ENCODE measurements around the gene XXYLT1.
"Not testable (repeated sequence)": the region's sequence is repeated elsewhere in the genome, so short reads cannot be mapped to it uniquely, and the experiment has no call there.

Gene XXYLT1

DNA sequence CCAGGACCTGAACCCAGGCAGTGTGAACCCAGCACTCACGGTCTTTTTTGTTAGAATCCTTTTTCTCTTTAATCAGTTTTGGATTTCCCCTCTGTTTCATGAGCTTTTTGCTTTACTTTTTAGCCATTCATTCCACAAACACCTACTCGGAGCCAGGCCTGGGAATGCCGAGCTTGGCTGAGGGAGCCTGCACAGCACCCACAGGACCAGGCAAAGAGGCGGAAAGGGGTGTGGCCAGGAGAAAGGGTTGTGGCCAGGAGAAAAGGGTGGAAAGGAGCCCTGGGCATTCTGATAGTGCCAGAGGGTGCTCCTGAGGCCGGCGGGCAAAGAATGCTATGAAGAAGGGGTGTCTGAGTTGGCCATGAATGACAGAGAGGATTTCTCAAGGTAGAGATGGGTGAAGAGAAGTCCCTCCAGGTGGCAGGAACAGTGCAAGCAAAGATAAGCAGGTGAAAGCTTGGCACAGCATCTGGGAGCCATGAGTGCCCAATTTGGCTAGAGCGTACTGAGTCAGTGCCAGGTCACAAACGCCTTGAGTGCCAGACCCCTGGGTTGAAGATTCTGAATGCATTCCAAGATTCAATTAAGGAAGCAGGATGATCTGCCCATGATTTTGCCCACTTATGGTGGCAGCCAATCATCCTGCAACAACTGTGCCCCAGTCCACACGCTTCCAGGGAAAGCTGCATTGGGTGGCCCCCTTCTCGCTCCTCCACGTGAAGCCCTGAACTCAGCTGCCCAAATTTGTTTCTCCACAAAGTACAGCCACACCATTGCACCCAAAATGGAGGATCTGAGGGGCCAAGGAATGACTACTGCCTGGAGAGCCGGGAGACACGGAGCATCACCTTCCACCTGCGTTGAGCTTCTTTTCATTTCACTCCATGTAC is 157.2 kb downstream of the XXYLT1 start:
- no peak for DNase-seq

DNA sequence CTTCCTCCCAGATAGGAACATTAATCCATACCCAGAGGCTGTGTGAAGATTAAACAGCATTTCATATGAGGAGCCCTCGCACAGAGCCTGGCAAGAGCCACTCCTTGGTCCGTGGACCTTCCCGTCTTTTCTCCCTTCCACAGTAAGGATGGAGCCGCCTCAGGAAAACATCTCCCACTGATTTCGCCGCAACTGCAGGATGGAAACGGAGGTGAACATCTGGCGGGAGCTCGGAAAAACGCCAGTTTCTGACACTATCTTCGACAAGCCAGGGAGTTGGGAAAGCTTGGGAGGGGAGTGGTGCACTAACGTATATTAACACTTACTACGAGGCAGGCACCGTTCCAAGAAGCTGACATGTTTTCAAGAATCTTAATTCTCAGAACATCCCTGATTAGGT is 157.9 kb downstream of the XXYLT1 start:
- no peak for DNase-seq

DNA sequence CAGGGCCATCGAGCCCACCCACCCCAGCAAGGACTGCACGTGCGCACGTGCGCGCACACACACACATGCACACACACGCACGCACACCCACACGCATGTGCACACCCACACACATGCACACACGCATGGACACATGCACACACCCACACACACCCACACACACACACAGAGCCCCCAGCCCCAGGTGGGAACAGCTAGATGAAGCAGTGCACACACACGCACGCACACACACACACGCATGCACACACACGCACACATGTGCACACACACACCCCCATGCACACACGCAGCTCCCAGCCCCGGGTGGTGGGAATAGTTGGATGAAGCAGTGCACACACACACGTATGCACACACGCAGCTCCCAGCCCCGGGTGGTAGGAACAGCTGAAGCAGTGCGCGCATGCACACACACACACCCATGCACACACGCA is 158.6 kb downstream of the XXYLT1 start:
- DNase-seq = no peak

DNA sequence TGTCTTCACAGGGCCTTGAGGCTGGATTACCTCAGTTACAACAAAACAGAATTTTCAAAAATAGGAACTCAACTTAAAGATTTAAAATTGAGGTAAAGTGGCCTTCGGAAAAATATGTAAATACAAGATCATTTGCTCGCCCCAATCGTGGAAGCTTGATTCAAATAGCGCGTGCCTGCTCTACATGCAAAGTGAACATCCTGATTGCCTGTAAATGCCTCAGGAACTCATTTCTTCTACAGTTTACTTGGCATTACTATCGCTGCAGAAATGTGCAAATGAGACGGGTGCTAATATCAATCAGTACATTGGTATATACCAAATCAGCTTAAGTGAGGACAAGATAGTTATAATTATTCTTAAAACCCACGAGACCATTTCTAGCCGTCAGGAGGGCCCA is 159.2 kb downstream of the XXYLT1 start:
- DNase-seq = no peak

DNA sequence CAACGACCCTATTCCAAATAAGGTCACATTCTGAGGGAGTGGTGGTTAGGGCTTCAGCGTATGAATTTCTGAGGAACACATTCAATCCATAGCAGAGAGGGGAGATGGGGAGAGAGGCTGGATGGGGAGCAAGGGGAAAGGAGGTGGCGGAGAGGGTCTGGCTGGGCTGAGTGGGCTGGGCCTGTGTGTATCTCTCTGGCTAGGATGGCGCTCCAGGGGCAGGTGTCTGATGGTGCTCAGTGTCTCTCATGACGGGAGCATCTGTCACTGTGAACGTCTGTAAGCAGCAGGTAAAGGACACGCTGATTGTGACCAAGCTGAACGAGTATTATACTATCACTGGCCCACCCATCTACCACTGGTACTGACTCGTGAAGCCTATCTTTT is 159.6 kb downstream of the XXYLT1 start:
- DNase-seq = no peak

DNA sequence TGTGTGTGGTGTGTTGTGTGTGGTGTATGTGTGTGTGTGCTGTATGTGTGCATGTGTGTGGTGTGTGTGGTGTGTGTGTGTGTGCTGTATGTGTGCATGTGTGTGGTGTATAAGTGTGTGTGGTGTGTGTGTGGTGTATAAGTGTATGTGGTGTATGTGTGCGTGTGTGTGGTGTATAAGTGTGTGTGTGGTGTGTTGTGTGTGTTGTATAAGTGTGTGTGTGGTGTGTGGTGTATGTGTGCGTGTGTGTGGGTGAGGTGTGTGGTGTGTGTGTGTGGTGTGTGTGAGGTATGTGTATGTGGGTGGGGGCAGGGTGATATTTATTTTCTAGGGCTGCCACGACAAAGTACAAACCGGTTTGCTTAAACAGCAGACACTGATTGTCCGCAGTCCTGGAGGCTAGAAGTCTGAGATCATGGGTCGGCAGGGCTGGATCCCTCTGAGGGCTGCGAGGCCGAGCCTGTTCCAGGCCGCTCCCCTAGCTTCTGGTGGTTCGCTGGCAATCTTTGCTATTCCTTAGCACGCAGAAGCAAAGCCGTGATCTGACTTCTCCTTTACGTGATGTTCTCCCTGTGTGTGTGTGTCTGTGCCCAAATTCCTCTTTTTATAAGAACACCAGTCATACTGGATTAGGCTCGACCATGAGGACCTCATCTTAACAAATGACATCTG is 160.2 kb downstream of the XXYLT1 start:
- no peak for DNase-seq

DNA sequence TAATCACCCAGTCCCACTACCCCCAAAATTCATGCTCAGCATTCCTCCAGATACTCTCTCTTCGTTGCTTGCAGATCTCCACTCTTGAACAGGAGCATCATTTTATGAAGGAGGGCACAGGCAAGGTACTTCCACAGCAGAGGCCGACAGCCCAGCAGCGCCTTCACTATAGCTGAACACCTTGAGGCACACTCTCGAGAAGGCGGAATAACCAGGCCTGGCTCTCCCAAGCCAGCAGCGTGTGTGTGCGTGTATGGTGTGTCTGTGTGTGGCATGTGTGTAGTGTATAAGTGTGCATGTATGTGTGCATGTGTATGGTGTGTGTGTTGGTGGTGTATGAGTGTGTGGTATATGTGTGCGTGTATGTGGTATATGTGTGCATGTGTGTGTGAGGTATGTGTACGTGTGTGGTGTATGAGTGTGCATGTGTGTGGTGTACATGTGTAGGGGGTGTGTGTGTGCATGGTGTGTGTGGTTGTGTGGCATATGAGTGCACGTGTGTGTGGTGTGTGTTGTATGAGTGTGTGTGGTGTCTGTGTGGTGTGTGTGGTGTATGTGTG is 161.8 kb downstream of the XXYLT1 start:
- no peak for DNase-seq

DNA sequence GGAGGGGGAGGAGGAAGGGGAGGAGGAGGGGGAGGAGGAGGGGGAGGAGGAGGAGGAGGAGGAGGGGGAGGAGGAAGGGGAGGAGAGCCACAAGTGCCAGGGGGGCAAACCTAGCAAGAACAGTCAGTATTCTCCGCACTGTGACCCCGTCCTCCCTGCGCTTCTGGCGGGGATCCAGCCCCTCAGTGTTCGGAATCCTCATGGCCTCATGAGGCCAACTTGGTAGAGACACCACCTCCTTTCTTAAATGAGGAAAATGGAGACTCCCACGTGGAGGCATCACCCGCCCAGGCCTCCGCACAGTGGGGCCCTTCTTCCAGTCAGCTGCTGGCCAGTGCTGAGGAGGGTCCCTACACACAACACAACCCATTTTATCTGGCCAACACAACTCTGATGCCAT is 163.4 kb downstream of the XXYLT1 start:
- DNase-seq = no peak

DNA sequence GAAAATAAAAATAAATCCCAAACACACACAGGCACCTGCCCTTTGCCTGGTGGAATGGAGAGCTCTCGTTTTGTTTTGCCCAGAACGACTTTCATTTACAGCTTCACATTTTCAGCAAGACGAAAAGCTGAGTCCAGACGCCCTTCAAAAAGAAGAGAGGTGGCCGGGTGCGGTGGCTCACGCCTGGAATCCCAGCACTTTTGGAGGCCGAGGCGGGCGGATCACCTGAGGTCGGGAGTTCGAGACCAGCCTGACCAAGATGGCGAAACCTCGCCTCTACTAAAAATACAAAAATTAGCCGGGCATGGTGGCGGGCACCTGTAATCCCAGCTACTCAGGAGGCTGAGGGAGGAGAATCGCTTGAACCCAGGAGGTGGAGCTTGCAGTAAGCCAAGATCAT is 163.9 kb downstream of the XXYLT1 start:
- DNase-seq = not testable (repeated sequence)

DNA sequence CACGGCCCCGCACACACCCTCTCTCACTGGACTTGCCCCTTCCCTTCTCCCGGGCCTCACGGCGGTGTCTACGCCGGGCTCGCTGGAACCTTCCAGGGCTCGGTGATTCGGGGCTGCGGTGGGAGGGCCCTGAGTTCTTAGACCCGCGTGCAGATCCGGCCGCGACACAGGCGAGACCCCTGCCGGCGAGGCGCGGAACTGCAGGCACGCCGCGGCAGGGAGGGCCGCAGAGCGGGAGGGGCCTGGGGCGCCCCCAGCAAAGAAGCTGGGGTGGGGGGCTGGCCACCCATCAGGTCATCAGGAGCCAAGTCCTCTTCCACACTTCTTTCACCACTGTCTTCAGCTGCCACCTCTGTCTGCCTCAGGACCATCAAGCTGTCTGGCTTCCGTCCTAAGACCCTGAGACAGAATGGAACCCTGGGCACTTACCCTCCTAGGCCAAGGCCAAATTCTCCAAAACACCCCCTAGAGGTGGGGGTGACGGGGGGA is 164.5 kb downstream of the XXYLT1 start:
- DNase-seq = peak in 47 of 51 donors; percentile 6 to 73 (median 38)

DNA sequence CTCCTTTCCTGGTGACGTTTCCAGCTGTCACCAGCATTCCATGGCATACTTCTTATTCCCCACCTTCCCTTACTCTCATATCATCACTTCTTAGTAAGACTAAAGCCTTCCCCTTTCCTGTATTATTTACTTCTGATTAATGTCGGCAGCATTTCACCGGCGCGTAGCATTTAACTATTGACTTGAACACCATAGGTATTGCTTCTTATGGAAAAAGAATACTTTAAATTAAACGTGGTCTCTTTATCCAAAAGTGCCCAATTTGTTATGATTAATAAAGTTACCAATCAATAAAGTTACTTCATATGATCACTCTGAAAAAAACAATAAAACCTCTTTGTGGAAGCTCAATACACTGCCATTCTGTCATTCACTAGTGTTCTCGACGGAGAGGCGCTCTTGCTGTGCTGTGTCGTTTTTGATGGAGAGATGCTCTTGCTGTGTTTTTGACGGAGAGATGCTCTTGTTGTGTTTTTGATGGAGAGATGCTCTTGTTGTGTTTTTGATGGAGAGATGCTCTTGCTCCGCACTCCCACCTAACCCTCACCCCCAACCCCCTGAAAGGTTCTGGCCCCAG is 165.0 kb downstream of the XXYLT1 start:
- no peak for DNase-seq

DNA sequence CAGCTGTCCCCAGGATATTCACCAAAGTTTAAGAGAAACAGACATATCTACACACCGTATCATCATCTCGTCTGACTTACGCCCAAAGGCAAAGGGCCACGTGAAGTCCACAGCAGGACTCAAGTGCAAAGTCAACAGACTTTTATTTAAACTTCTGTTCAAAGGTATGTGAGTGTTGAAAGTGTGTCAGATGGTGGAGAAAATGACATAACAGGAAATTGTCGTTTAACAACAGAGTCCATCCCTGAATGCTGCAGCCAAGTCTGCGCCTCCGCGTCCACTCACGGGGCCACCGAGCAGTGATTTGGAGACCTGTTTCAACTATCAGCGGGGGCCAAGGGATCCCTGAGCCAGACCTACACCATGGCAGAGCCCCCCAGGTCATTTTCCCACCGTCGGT is 165.6 kb downstream of the XXYLT1 start:
- no peak for DNase-seq

DNA sequence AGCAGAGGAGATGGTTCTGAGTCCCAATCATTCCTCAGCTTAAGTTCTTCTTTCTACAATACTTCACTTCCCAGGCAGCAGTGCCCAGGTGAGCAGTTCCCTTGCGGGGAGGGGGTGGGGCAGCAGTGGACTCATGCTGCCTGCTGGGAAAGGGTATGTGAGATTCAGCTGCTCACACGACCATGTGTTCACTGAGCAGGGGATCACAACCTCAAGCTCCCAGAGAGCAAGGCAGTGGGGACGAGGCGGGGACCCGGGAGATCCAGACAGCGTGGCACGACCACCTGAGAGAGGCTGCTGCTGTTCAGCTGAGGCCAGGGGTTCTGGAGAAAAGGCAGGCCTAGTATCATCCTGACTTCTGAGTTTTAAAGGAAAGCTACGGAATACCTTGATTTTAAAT is 166.6 kb downstream of the XXYLT1 start:
- DNase-seq = no peak

DNA sequence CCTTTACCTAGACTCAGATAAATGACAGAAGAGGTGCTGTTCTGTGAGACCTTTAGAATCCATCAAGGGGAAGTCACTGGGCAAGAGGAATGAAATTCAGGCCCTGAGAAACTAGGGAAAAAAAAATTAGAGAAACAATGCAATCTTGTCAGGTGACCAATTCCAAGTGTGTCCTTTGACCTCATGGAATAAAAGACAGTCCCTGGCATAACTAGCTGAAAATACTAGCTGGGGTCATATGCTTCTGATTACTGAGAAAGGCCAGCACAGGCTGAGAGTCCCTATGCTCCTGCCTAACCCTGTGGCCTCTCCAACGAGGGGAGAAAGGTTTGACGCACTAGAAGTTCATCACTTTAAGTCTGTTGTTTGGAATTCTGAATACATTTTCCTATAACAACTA is 167.3 kb downstream of the XXYLT1 start:
- no peak for DNase-seq

DNA sequence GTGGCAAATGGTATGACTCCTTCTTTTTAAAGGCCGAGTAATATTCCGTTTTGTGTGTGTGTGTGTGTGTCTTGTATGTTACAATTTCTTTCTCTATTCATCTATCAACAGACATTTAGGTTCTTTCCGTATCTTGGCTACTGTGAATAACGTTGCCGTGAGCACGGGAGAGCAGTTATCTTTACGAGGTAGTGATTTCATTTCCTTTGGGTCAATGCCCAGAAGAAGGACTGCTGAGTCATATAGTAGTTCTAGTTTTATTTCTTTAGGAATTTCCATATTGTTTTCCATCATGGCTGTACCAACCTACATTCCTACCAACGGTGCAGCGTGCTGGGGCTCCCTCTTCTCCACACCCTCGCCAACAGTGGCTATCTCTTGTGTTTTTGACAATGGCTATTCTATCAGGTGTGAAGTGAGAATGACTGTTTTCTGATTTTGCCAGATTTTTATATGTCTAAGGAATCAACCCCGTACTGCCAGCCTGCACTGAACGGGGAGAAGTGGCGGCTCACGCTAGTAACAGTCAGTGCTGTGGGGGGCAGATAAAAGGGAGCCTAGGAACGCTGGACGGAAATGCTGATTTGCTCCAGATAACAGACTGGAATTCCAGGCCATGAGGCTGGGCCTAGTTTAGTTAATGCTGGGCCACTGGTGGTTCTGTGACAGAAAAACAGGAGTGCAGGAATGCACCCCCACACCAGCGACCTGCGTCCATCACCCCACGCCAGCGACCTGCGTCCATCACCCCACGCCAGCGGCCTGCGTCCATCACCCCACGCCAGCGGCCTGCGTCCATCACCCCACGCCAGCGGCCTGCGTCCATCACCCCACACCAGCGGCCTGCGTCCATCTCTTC is 168.1 kb downstream of the XXYLT1 start:
- DNase-seq = no peak

DNA sequence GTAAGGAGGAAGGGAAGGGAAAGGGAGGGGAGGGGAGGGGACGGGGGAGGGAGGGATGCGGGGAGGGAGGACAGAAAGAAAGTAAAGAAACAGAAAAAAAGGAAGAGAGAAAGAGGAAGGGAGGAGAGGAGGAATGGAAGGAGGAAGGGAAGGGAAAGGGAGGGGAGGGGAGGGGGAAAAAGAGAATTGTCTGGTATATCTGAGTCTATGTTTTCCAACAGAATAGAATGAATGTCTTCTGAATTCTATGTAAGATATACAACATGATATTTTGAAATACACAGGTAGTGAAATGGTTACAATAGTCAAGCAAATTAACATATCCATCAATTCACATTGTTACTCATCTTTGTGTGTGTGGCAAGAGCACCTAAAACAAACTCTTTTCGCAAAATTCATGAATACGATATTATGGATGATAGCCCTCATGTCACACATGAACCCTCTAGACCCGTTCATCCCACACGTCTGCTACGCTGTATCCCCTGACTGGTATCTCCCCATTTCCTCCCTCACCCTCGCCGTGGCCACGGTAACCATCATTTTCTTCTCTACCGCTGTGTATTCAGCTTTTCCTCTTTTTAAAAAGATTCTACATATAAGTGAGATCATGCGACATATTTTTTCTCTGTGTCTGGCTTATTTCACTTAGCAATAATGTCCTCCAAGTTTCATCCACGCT is 168.9 kb downstream of the XXYLT1 start:
- no peak for DNase-seq

DNA sequence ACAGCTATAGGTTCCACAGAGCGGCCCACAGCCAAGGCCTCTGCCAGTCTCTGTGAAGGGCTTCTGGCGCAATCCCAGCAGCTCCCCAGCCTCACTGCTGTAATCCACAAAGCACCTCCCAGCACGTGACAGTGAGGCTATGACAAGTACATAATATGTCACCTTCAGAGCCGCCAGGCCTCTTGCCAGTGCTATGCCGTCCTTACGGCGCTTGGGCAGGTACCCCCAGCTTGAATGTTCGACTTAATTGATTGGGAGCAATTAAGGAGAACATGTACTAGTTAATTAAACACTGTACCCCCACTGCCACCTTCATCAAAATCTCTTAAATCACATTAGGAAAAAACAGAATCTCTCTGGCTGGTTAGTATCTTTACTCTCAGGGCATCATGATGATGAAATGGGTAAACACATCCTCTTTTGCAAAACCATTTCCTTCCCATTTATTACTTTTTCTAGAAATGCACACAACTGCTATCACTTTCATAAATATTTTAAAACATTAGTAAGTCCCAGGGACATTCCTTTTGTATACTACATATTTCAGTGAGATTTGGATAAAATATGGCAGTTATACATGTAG is 169.9 kb downstream of the XXYLT1 start:
- DNase-seq = no peak

DNA sequence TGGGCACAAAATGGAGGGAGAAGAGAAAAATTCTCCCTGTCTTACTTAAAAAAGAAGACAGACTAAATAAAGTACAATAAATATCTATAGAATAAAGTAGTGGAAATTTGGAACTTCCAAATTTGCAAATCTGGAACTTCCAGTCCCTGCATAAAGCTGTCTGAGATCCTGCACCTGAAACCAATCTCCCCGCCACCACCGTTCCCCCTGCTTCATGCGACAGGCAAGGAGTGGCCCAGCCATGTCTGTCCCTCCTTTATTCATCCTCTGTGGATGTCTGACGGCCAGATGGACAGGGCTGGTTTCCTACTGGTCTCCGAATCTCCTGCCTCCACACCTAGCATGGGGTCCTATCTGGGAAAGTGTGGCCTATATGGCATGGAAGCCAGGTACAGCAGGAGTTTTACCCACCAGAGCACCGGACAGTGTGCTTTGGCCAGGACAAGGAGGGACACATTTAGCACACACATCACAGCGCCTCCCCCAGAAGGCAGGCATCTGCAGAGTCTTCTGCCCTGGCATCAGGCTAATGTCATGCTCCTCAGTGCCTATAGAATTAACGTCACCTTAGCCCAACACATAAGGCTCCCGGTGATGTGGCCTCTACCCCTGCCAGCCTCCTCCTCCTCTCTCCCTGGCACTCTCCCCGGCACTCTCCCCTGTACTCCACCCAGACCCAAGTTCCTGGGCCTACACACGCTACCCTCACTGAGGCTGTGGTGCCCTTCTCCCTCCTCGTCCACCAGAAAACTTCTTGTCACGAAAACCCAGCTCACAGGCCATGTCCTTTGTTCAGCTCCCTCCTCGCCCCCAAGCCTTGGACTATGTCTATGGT is 170.8 kb downstream of the XXYLT1 start:
- DNase-seq = no peak
